ENCODE measurements around the gene PHKG1. TPM values are rescaled to one million over a fixed set of nuclear protein-coding genes. Genes with fewer than 3 reads are reported as not detected.
"Not testable (repeated sequence)": the region's sequence is repeated elsewhere in the genome, so short reads cannot be mapped to it uniquely, and the experiment has no call there.

The PHKG1 gene
- polyA plus RNA-seq, 1 donor: 55.4 TPM

GRCh38 chr7:56033671-56034432 is 58.9 kb downstream of the PHKG1 start:
- DNase-seq: peak; percentile 57

GRCh38 chr7:56032578-56032977 is 60.2 kb downstream of the PHKG1 start:
- DNase-seq: not testable (repeated sequence)

DNA sequence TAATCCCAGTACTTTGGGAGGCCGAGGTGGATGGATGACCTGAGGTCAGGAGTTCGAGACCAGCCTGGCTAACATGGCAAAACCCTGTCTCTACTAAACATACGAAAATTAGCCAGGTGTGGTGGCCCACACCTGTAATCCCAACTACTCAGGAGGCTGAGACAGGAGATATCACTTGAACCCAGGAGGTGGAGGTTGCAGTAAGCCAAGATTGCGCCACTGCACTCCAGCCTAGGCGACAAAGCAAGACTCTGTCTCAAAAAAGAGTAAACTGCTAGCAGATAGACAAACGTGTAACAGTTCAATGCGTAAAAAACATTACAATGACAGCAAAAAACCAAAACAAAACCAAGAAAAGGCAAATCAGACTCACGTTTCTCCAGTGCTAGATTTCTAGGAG is 61.2 kb downstream of the PHKG1 start:
- not testable (repeated sequence) for DNase-seq

DNA sequence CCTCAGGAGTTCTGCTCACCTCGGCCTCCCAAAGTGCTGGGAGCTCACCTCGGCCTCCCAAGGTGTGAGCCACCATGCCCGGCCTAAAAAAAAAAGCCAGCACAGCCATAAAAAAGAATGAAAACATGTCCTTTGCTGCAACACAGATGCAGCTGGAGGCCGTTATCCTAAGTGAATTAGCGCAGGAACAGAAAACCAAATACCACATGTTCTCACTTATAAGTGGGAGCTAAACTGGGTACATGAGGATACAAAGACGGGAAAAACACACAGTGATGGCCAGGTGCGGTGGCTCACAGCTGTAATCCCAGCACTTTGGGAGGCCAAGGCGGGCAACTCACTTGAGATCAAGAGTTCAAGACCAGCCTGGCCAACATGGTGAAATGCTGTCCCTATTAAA is 62.4 kb downstream of the PHKG1 start:
- DNase-seq: no peak

Other genes starting within 250 kb of the PHKG1 start
- 0.19 TPM for gene SEPTIN14, start 230.2 kb downstream of the PHKG1 start, polyA plus RNA-seq (ENCODE audit: insufficient read length)
- 9.5 TPM for gene ZNF713, start 205.5 kb downstream of the PHKG1 start, polyA plus RNA-seq (ENCODE audit: insufficient read length)
- gene MRPS17, start 141.1 kb downstream of the PHKG1 start, polyA plus RNA-seq (ENCODE audit: insufficient read length): 10.7 TPM
- gene NIPSNAP2, start 128.4 kb downstream of the PHKG1 start, polyA plus RNA-seq (ENCODE audit: insufficient read length): 90.7 TPM
- gene PSPH, start 41.5 kb downstream of the PHKG1 start, polyA plus RNA-seq (ENCODE audit: insufficient read length): 16.2 TPM
- gene CCT6A, start 41.2 kb downstream of the PHKG1 start, polyA plus RNA-seq (ENCODE audit: insufficient read length): 130 TPM
- gene SUMF2, start 28.7 kb downstream of the PHKG1 start, polyA plus RNA-seq (ENCODE audit: insufficient read length): 60.2 TPM
- 238 TPM for gene CHCHD2, start 13.5 kb upstream of the PHKG1 start, polyA plus RNA-seq (ENCODE audit: insufficient read length)
- not detected for gene NUPR2, start 23.5 kb upstream of the PHKG1 start, polyA plus RNA-seq (ENCODE audit: insufficient read length)

Data from hindlimb muscle (tissue), 1 donor.